C4-2B (cell line): ENCODE data around the gene CSNK1D.

Source experiments
- CTCF ChIP-seq: fragments of 450-650 bp; conservative IDR thresholded peaks from 2 replicates; pipeline ENCODE4 v1.5.1; 2017; ENCODE audit warnings: mild to moderate bottlenecking
- ZFX ChIP-seq: fragments of 450-650 bp; IDR thresholded peaks from 2 replicates; pipeline ENCODE4 v1.6.1; 2017

GRCh38 chr17:82301300-82301915 is 27.9 kb upstream of the CSNK1D start:
- TF ChIP-seq CTCF (no peak), ZFX (no peak)
